ENCODE results near the gene SNTG2. TPM values are rescaled to one million over a fixed set of nuclear protein-coding genes. Genes with fewer than 3 reads are reported as not detected.

Gene SNTG2
- total and polyA plus RNA-seq, 11 donors: 0.19 to 3.2 (median 0.93) TPM

DNA sequence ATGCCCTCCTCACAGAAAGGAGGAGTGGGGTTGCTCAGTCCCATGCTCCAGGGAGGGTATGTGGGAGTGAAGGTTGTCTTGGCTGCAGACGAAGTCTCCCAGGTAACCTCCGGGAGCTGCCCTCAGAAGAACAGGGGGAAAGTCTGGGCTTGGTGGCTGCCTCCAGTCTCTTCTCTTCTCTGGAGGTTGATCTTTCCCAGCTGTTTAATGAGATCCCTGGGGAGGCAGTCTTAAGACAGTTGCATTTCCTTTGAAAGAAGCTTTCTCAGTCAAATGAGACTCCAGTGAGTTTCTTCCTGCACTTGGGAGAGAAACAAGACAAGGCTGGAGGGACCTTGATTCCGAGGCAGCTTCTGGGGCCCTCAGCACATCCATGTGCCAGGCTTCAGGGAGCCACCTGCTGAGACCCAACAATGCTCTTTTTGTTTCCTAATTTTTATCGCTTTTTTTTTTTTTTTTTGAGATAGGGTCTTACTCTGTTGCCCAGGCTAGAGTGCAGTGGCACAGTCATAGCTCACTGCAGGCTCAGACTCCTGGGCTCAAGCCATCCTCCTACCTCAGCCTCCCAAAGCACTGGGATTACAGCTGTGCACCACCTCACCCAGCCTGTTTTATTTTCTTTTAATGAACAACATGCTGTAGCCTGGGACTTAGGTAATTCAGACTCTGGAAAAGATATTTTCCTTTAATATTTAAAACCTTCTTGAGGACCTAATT, 390.9 kb downstream of the SNTG2 start:
- Histone ChIP-seq H3K27me3 (peaks cover 0 to 7% (median 0%) of the 10 kb centered on the region in 9 donors), H3K4me1 (no peaks in the 10 kb centered on the region), H3K36me3 (no peaks in the 10 kb centered on the region), H3K9me3 (peaks cover 0 to 10% (median 0%) of the 10 kb centered on the region in 12 donors), H3K4me3 (no peak overlapping the region), H3K27ac (no peak overlapping the region)
- intact Hi-C loops (cut with DNase I): no loop called here
- DNase-seq (no peak), ATAC-seq (no peak)
- no peak for TF ChIP-seq POLR2A (IDR thresholded peaks at IDR 0.05)
- TF ChIP-seq, protein P1, sequence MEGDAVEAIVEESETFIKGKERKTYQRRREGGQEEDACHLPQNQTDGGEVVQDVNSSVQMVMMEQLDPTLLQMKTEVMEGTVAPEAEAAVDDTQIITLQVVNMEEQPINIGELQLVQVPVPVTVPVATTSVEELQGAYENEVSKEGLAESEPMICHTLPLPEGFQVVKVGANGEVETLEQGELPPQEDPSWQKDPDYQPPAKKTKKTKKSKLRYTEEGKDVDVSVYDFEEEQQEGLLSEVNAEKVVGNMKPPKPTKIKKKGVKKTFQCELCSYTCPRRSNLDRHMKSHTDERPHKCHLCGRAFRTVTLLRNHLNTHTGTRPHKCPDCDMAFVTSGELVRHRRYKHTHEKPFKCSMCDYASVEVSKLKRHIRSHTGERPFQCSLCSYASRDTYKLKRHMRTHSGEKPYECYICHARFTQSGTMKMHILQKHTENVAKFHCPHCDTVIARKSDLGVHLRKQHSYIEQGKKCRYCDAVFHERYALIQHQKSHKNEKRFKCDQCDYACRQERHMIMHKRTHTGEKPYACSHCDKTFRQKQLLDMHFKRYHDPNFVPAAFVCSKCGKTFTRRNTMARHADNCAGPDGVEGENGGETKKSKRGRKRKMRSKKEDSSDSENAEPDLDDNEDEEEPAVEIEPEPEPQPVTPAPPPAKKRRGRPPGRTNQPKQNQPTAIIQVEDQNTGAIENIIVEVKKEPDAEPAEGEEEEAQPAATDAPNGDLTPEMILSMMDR (IDR thresholded peaks at IDR 0.05): no peak
- WGBS, 4 donors: 56 to 69% (median 63%) methylated on average over 4 of the region's 4 CpGs

DNA sequence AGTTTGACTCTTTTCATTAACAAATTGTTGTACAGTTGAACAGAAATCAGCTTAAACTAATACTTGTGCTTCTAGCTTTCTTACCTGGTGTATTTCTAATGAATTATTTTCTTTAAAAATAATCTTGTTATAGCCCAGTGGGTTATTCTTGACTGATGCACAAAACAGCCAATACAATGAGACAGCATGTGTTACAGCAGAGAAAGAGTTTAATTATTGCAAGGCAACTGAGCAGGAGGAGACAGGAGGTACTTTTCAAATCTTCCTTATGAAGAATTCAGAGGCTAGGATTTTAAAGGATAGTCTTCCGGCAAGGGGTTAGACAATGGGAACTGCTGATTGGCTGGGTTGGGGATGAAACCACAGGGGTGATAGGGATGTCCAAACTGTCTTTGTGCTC, 398.1 kb downstream of the SNTG2 start:
- Histone ChIP-seq H3K27ac (no peak overlapping the region), H3K9me3 (peaks cover 0 to 36% (median 20%) of the 10 kb centered on the region in 12 donors), H3K4me3 (no peak overlapping the region), H3K36me3 (no peaks in the 10 kb centered on the region), H3K27me3 (no peaks in the 10 kb centered on the region), H3K4me1 (no peaks in the 10 kb centered on the region)
- WGBS, 4 donors: 98 to 100% (median 100%) methylated on average over 1 of the region's 1 CpG
- DNase-seq (no peak), ATAC-seq (no peak)
- intact Hi-C loops (cut with DNase I): no loop called here
- TF ChIP-seq, protein P1 (IDR thresholded peaks at IDR 0.05): no peak
- TF ChIP-seq POLR2A (IDR thresholded peaks at IDR 0.05): no peak

DNA sequence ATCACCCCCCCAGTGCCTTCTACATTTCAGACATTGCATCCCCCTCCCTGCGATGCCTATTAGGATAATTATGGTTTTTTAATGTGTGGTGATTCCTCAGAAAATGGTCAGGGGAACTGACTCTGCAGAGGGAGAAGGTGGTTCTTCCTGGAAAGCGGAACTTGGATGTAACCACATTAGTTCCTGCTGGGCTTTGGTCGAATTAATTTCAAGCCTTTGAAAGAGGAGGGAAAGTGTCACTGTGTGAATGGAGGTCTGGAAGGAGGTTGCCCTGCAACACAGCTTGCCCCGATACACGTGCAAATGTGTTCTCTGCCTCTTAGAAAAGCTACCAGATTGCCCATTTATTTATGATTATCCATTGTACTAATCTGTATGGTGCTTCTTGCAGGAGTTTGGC, 399.5 kb downstream of the SNTG2 start:
- ATAC-seq (no peak), DNase-seq (no peak)
- peaks cover 0 to 36% (median 20%) of the 10 kb centered on the region in 12 donors for H3K9me3 ChIP-seq
- intact Hi-C loops (cut with DNase I): no loop called here
- no peaks in the 10 kb centered on the region for H3K36me3 ChIP-seq
- TF ChIP-seq POLR2A (IDR thresholded peaks at IDR 0.05): no peak
- TF ChIP-seq, protein P1 (IDR thresholded peaks at IDR 0.05): no peak
- WGBS, 4 donors: 63 to 68% (median 66%) methylated on average over 5 of the region's 5 CpGs
- H3K4me3 ChIP-seq: no peak overlapping the region
- no peak overlapping the region for H3K27ac ChIP-seq
- H3K4me1 ChIP-seq: no peaks in the 10 kb centered on the region
- no peaks in the 10 kb centered on the region for H3K27me3 ChIP-seq

DNA sequence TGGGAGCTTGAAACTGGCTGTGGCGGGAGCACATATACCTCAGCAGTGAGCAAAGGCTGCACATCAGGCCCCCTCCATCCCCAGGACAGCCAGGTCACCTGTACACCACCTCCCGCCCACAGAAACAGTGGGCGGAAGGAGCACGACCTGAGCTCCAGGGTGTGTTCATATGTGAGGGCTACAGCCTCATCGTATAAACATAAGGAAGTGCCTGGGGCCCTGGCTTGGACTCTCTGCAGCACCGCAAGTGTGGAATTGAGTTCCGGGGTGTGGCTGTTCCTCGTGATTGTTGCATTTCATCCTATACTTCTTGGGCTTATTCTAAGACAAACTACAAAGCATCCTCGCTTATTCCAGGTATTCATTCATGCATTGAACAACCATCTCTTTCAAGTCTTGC, 402.5 kb downstream of the SNTG2 start:
- no peaks in the 10 kb centered on the region for H3K4me1 ChIP-seq
- 85 to 93% (median 90%) methylated on average over 9 of the region's 9 CpGs for WGBS, 4 donors
- no peaks in the 10 kb centered on the region for H3K27me3 ChIP-seq
- H3K27ac ChIP-seq: no peak overlapping the region
- H3K9me3 ChIP-seq: peaks cover 0 to 18% (median 15%) of the 10 kb centered on the region in 12 donors
- intact Hi-C loops (cut with DNase I): no loop called here
- no peaks in the 10 kb centered on the region for H3K36me3 ChIP-seq
- TF ChIP-seq, protein P1 (IDR thresholded peaks at IDR 0.05): no peak
- no peak for TF ChIP-seq POLR2A (IDR thresholded peaks at IDR 0.05)
- ATAC-seq: no peak
- no peak overlapping the region for H3K4me3 ChIP-seq
- DNase-seq: no peak

All from heart left ventricle (tissue), 16 donors.